AG04449 (cell line): Measurements from ENCODE around the gene ANKRD34A.
A peak's percentile ranks its signal among the peaks of the same experiment; 100 is the strongest.

ENCODE experiments used
- CTCF ChIA-PET: fragments of 350-600 bp; formaldehyde crosslinking; extraction: SDS; loops from one replicate; lab custom pipeline; 2021; ENCODE audit warnings: antibody characterized with exemption; lab: Yijun Ruan, JAX
- POLR2A ChIA-PET: fragments of 400-600, 350-600 bp; formaldehyde crosslinking; extraction: SDS; loops from one replicate; lab custom pipeline; 2020; ENCODE audit warnings: antibody characterized with exemption, inconsistent platforms; lab: Yijun Ruan, JAX
- DNase-seq: peaks from one replicate; pipeline ENCODE4 v3.0.0-alpha.2; 2010; ENCODE audit warnings: low read depth, low spot score
- H3K4me3 ChIP-seq: 2 replicates; pipeline ENCODE4 v1.5.1; 2011; ENCODE audit warnings: low read depth, mild to moderate bottlenecking, control low read depth, low read length
- CTCF ChIP-seq: IDR thresholded peaks from one replicate; pipeline ENCODE4 v1.5.1; 2011; ENCODE audit warnings: mild to moderate bottlenecking, moderate library complexity, low read length, control low read depth, inconsistent platforms; ENCODE audit not compliant: insufficient read depth; ENCODE audit errors: missing control alignments

Gene ANKRD34A

GRCh38 chr1:145957443-145958319 is 6.7 kb downstream of the ANKRD34A start, which contains the start of gene LIX1L:
LIX1L (minus strand) TSS chr1:145958017; CDS start chr1:145957927, 90 bp downstream.
- CTCF ChIA-PET, result interaction anchor here (0.9 to 3.7 kb wide), 8 partner anchors 8 to 101 kb away, joined by 3 to 11 read pairs (median 7); partner anchors contain the start of genes ITGA10 and RBM8A

DNA sequence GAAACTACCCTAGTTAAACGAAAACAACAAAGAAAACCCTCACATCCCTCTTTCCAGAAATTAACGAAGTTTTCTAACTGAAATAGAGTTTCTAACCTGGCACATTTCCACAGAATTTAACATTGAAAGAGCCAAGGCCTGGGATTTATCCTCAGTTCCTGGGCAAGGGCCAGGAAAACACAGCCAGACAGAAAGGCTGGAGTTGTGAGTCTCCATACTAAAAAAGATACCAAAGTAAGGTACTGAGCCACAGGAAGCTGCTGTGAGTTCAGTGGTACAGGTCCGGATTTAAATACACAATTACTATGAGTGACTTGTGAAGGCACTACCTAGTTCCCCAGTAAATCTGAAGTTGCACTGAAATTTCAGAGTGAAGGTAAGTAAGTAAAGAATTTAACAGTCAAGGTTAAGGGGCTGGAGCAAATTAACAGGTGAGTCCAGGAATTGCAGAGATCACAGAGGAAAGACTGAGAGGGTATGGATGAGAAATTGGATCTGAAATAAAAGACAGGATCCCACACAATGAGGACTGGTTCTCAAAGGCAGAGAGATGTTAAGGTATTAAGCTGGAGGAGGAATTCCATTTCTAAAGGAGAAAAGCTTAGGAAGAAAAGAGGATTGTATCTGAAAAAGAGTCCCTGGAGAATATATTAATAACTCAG is 7.5 kb downstream of the ANKRD34A start:
- no peak for TF ChIP-seq CTCF
- DNase-seq, result no peak
- POLR2A ChIA-PET, result interaction anchor here (1.2 to 1.9 kb wide), 3 partner anchors 22 to 98 kb away, joined by 3 to 9 read pairs (median 5); partner anchors contain the start of genes PIAS3 and RBM8A
- peak overlapping the region; percentile 82 for H3K4me3 ChIP-seq
- CTCF ChIA-PET, result interaction anchor here (1.6 to 3.7 kb wide), 6 partner anchors 15 to 100 kb away, joined by 3 to 11 read pairs (median 5); partner anchors contain the start of genes ITGA10 and PIAS3

More at GRCh38 chr1:145957443-145958319, 6.7 kb downstream of the ANKRD34A start, which contains the start of gene LIX1L:
- H3K4me3 ChIP-seq, result peak within 1 kb of the TSS; percentile 82
- POLR2A ChIA-PET, result interaction anchor here (0.7 to 1.9 kb wide), 9 partner anchors 11 to 99 kb away, joined by 3 to 9 read pairs (median 4); partner anchors contain the start of genes PIAS3 and RBM8A
- TF ChIP-seq CTCF, result no peak
- no peak for DNase-seq

DNA sequence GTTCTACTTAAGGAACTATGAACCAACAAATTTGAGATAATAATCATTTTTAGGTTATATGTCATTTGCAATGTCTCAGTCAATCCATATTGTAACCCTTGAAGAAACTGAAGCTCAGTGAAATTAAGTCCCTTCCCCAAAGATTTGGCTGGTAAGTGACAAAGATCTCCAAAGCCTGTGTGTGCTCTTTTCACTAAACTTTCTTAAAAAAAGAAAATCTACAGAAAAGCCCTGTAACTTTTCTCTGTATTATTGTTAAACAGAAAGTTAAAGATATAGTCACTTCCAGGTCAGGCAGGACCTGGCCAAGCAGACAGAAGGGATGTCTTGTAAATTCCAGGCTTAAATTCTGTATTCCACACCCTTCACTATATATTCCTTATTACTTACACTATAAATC is 8.0 kb downstream of the ANKRD34A start:
- POLR2A ChIA-PET, result no interaction called here
- CTCF ChIA-PET, result interaction anchor here (1.4 to 3.7 kb wide), 4 partner anchors 14 to 98 kb away, joined by 3 to 11 read pairs (median 5); partner anchors contain the start of genes ITGA10 and PIAS3
- DNase-seq, result no peak
- TF ChIP-seq CTCF, result no peak
- H3K4me3 ChIP-seq, result peak overlapping the region; percentile 82

GRCh38 chr1:145955436-145955835 is 8.9 kb downstream of the ANKRD34A start:
- TF ChIP-seq CTCF, result no peak
- POLR2A ChIA-PET, result interaction anchor here (0.8 to 1.4 kb wide), 3 partner anchors 9 to 20 kb away, joined by 3 to 5 read pairs (median 4); partner anchors contain the start of genes ANKRD34A and POLR3GL
- DNase-seq, result no peak
- peak overlapping the region; percentile 12 for H3K4me3 ChIP-seq
- CTCF ChIA-PET, result interaction anchor here (1.3 to 1.9 kb wide), 6 partner anchors 13 to 97 kb away, joined by 3 to 9 read pairs (median 5); partner anchors contain the start of gene PIAS3

DNA sequence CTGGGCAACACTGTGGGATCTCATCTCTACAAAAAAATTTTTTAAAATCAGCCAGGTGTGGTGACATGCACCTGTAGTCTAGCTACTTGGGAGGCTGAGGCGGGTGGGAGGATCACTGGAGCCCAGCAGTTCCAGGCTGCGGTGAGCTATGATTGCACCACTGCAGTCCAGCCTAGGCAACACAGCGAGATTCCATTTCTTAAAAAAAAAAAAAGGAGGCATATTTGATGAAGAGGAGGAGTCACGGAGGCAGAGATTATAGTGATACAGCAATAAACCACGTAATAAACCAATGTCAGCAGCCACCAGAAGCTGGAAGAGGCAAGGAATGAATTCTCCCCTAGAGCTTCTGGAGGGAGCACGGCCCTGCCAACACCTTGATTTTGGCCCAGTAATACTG is 10.5 kb downstream of the ANKRD34A start:
- ChIA-PET CTCF (interaction anchor here (0.6 to 2.0 kb wide), 6 partner anchors 10 to 61 kb away, joined by 3 to 9 read pairs (median 4); partner anchors contain the start of gene RBM8A), POLR2A (interaction anchor here (1.3 to 1.4 kb wide), 2 partner anchors 11 to 95 kb away, joined by 4 to 5 read pairs; partner anchors contain the start of genes ANKRD34A, PIAS3 and POLR3GL)
- H3K4me3 ChIP-seq, result no peak overlapping the region
- no peak for DNase-seq
- no peak for TF ChIP-seq CTCF
